OCI-LY1 (cell line): Measurements from ENCODE around the gene CTNNA2.

Source experiments
- H2AFZ ChIP-seq: fragments of 200-600 bp; sonication (generic), shearing (Covaris generic); 2 replicates; pipeline ENCODE4 v1.6.0; 2014; ENCODE audit warnings: antibody characterized with exemption, mild to moderate bottlenecking, low read length
- H3F3A ChIP-seq: fragments of 200-600 bp; sonication (generic), shearing (Covaris generic); 2 replicates; pipeline ENCODE4 v1.6.0; 2014; ENCODE audit warnings: mild to moderate bottlenecking, antibody characterized with exemption, low read length, moderate library complexity; ENCODE audit not compliant: insufficient read depth
- H3K27ac ChIP-seq: fragments of 200-600 bp; sonication (generic); 2 replicates; pipeline ENCODE4 v1.5.1; 2014; ENCODE audit warnings: low read length, mixed run types, mild to moderate bottlenecking, low read depth; ENCODE audit not compliant: poor library complexity, severe bottlenecking
- H3K27me3 ChIP-seq: fragments of 200-600 bp; sonication (generic); 2 replicates; pipeline ENCODE4 v1.6.0; 2014; ENCODE audit warnings: antibody characterized with exemption, mild to moderate bottlenecking, low read length, moderate library complexity; ENCODE audit not compliant: insufficient read depth
- H3K36me3 ChIP-seq: fragments of 200-600 bp; sonication (generic); 2 replicates; pipeline ENCODE4 v1.6.1; 2014; ENCODE audit warnings: mild to moderate bottlenecking, antibody characterized with exemption, low read length, moderate library complexity, mixed read lengths; ENCODE audit not compliant: insufficient read depth
- H3K4me1 ChIP-seq: fragments of 200-600 bp; sonication (generic); 2 replicates; pipeline ENCODE4 v1.5.1; 2014; ENCODE audit warnings: mild to moderate bottlenecking, low read length, moderate library complexity; ENCODE audit not compliant: insufficient read depth, severe bottlenecking
- H3K4me2 ChIP-seq: fragments of 200-600 bp; sonication (generic), shearing (Covaris generic); 2 replicates; pipeline ENCODE4 v1.6.1; 2014; ENCODE audit warnings: low read length
- H3K4me3 ChIP-seq: fragments of 200-600 bp; sonication (generic); 2 replicates; pipeline ENCODE4 v1.5.1; 2014; ENCODE audit warnings: low read length, low read depth, mild to moderate bottlenecking, mixed read lengths; ENCODE audit not compliant: poor library complexity, severe bottlenecking
- H3K79me2 ChIP-seq: fragments of 200-600 bp; shearing (Covaris generic); 2 replicates; pipeline ENCODE4 v1.6.1; 2016; ENCODE audit warnings: mixed run types, low read length, mixed read lengths; ENCODE audit not compliant: insufficient read depth
- H3K9ac ChIP-seq: fragments of 200-600 bp; sonication (generic), shearing (Covaris generic); 2 replicates; pipeline ENCODE4 v1.6.1; 2014; ENCODE audit warnings: mild to moderate bottlenecking, low read length, mixed read lengths
- H3K9me2 ChIP-seq: fragments of 200-600 bp; sonication (generic), shearing (Covaris generic); 2 replicates; pipeline ENCODE4 v1.6.1; 2014; ENCODE audit warnings: low read depth, mild to moderate bottlenecking, low read length, mixed read lengths
- H3K9me3 ChIP-seq: fragments of 200-600 bp; shearing (Covaris generic); 2 replicates; pipeline ENCODE4 v1.6.1; 2014; ENCODE audit warnings: low read length, mixed read lengths
- H4K20me1 ChIP-seq: fragments of 200-600 bp; sonication (generic), shearing (Covaris generic); 2 replicates; pipeline ENCODE4 v1.6.0; 2016; ENCODE audit warnings: mild to moderate bottlenecking, low read length; ENCODE audit not compliant: insufficient read depth
- CTCF ChIP-seq: fragments of 200-600 bp; sonication (generic), shearing (Covaris generic); IDR thresholded peaks from 2 replicates; pipeline ENCODE4 v1.5.1; 2017; ENCODE audit warnings: mild to moderate bottlenecking, antibody characterized with exemption, low read length, moderate library complexity, mixed read lengths
- EZH2 ChIP-seq: fragments of 200-600 bp; sonication (generic), shearing (Covaris generic); IDR thresholded peaks from 2 replicates; pipeline ENCODE4 v1.8.0; 2017; ENCODE audit warnings: borderline replicate concordance, mixed run types, mild to moderate bottlenecking, antibody characterized with exemption, low read length, moderate library complexity, mixed read lengths

Gene CTNNA2

GRCh38 chr2:80417737-80418136, 904.9 kb downstream of the CTNNA2 start:
- no peaks in the 10 kb centered on the region for H3K27me3 ChIP-seq
- no peaks in the 10 kb centered on the region for H3K9me3 ChIP-seq
- no peak overlapping the region for H3K4me3 ChIP-seq
- H3K9ac ChIP-seq = no peak overlapping the region
- H3K4me2 ChIP-seq = no peak overlapping the region
- no peaks in the 10 kb centered on the region for H3F3A ChIP-seq
- no peaks in the 10 kb centered on the region for H3K79me2 ChIP-seq
- H3K9me2 ChIP-seq = no peaks in the 10 kb centered on the region
- H3K36me3 ChIP-seq = no peaks in the 10 kb centered on the region
- H3K27ac ChIP-seq = no peak overlapping the region
- no peak overlapping the region for H2AFZ ChIP-seq
- H4K20me1 ChIP-seq = no peaks in the 10 kb centered on the region
- H3K4me1 ChIP-seq = no peaks in the 10 kb centered on the region
- no peak for TF ChIP-seq CTCF
- TF ChIP-seq EZH2 = no peak

GRCh38 chr2:80420530-80421208, 907.8 kb downstream of the CTNNA2 start:
- Histone ChIP-seq H3K79me2 (no peaks in the 10 kb centered on the region), H3K9me2 (no peaks in the 10 kb centered on the region), H3K27me3 (no peaks in the 10 kb centered on the region), H3K36me3 (no peaks in the 10 kb centered on the region), H3K4me2 (no peak overlapping the region), H4K20me1 (no peaks in the 10 kb centered on the region), H3K4me3 (no peak overlapping the region), H3F3A (no peaks in the 10 kb centered on the region), H3K9ac (no peak overlapping the region), H3K4me1 (no peaks in the 10 kb centered on the region), H2AFZ (no peak overlapping the region), H3K27ac (no peak overlapping the region), H3K9me3 (no peaks in the 10 kb centered on the region)
- no peak for TF ChIP-seq EZH2
- TF ChIP-seq CTCF = no peak

- no peaks in the 10 kb centered on the region for H3K79me2 ChIP-seq
- H4K20me1 ChIP-seq = no peaks in the 10 kb centered on the region
- no peaks in the 10 kb centered on the region for H3K36me3 ChIP-seq
- no peaks in the 10 kb centered on the region for H3F3A ChIP-seq
- no peaks in the 10 kb centered on the region for H3K4me1 ChIP-seq
- H3K27me3 ChIP-seq = no peaks in the 10 kb centered on the region
- H3K9me2 ChIP-seq = no peaks in the 10 kb centered on the region
- TF ChIP-seq EZH2 = no peak
- H3K27ac ChIP-seq = no peak overlapping the region
- no peaks in the 10 kb centered on the region for H3K9me3 ChIP-seq
- H3K4me3 ChIP-seq = no peak overlapping the region
- H3K4me2 ChIP-seq = no peak overlapping the region
- no peak overlapping the region for H3K9ac ChIP-seq
- H2AFZ ChIP-seq = no peak overlapping the region
These were observed 916.4 kb downstream of the CTNNA2 start for GRCh38 chr2:80429251-80429650.

- no peaks in the 10 kb centered on the region for H3K9me3 ChIP-seq
- TF ChIP-seq EZH2 (no peak), CTCF (no peak)
These were observed 925.1 kb downstream of the CTNNA2 start for GRCh38 chr2:80437959-80438358.

More at GRCh38 chr2:80437959-80438358, 925.1 kb downstream of the CTNNA2 start:
- H3K9ac ChIP-seq = no peak overlapping the region
- H3K79me2 ChIP-seq = no peaks in the 10 kb centered on the region
- H3K27me3 ChIP-seq = no peaks in the 10 kb centered on the region
- H3K4me2 ChIP-seq = no peak overlapping the region
- H4K20me1 ChIP-seq = no peaks in the 10 kb centered on the region
- H3K27ac ChIP-seq = no peak overlapping the region
- no peak overlapping the region for H2AFZ ChIP-seq
- H3F3A ChIP-seq = no peaks in the 10 kb centered on the region
- H3K4me3 ChIP-seq = no peak overlapping the region
- no peaks in the 10 kb centered on the region for H3K9me2 ChIP-seq
- H3K4me1 ChIP-seq = no peaks in the 10 kb centered on the region
- no peaks in the 10 kb centered on the region for H3K36me3 ChIP-seq
